HG03558 (cell line): Measurements from ENCODE around the gene TIMP4.
A peak's percentile ranks its signal among the peaks of the same experiment; 100 is the strongest.

Experiments used
- ATAC-seq: cut with Tn5 transposase; IDR thresholded peaks from one replicate; pipeline ENCODE4 v1.9.1; 2021; ENCODE audit warnings: moderate number of reproducible peaks; ENCODE audit not compliant: unreplicated experiment; ENCODE audit errors: extremely low read depth

Gene TIMP4

GRCh38 chr3:12158387-12159226 lies at the start of gene TIMP4:
Gene TIMP4, minus strand, starts transcription at chr3:12158912. Its CDS starts 72 bp downstream, at chr3:12158840.
- no peak for ATAC-seq

- no peak for ATAC-seq
Measured at GRCh38 chr3:12205171-12205570, 46.5 kb upstream of the TIMP4 start.

- ATAC-seq: no peak
Measured at GRCh38 chr3:12201813-12202212, 43.1 kb upstream of the TIMP4 start.

- ATAC-seq: no peak
Measured at GRCh38 chr3:12198301-12198700, 39.6 kb upstream of the TIMP4 start.

GRCh38 chr3:12197475-12197874 lies 38.8 kb upstream of the TIMP4 start:
- ATAC-seq: no peak

- ATAC-seq: no peak
Measured at GRCh38 chr3:12196684-12197083, 38.0 kb upstream of the TIMP4 start.

GRCh38 chr3:12195231-12195630 lies 36.5 kb upstream of the TIMP4 start:
- ATAC-seq: no peak

GRCh38 chr3:12194669-12195161 lies 36.0 kb upstream of the TIMP4 start:
- ATAC-seq: no peak

GRCh38 chr3:12194209-12194608 lies 35.5 kb upstream of the TIMP4 start:
- no peak for ATAC-seq

- ATAC-seq: peak; percentile 35
Measured at GRCh38 chr3:12193485-12194165, 34.9 kb upstream of the TIMP4 start.

- no peak for ATAC-seq
Measured at GRCh38 chr3:12192655-12193484, 34.2 kb upstream of the TIMP4 start.

- no peak for ATAC-seq
Measured at GRCh38 chr3:12192173-12192572, 33.5 kb upstream of the TIMP4 start.

GRCh38 chr3:12191559-12191958 lies 32.8 kb upstream of the TIMP4 start:
- ATAC-seq: no peak

- no peak for ATAC-seq
Measured at GRCh38 chr3:12190832-12191231, 32.1 kb upstream of the TIMP4 start.

GRCh38 chr3:12190221-12190807 lies 31.6 kb upstream of the TIMP4 start:
- ATAC-seq: no peak

- no peak for ATAC-seq
Measured at GRCh38 chr3:12188681-12189287, 30.1 kb upstream of the TIMP4 start.

GRCh38 chr3:12188328-12188648 lies 29.6 kb upstream of the TIMP4 start:
- no peak for ATAC-seq

- ATAC-seq: no peak
Measured at GRCh38 chr3:12187448-12188327, 29.0 kb upstream of the TIMP4 start.
